ENCODE data around the gene UGT1A8.

Gene UGT1A8

GRCh38 chr2:233819884-233820773, 202.7 kb downstream of the UGT1A8 start:
- no peak for DNase-seq (ENCODE audit: low read depth)

- DNase-seq (ENCODE audit: low read depth) = no peak
Measured at GRCh38 chr2:233820774-233821105, 203.3 kb downstream of the UGT1A8 start.

GRCh38 chr2:233821196-233821595, 203.8 kb downstream of the UGT1A8 start:
- DNase-seq (ENCODE audit: low read depth) = no peak

- DNase-seq (ENCODE audit: low read depth) = no peak
Measured at GRCh38 chr2:233821709-233822100, 204.3 kb downstream of the UGT1A8 start.

- DNase-seq (ENCODE audit: low read depth) = no peak
Measured at GRCh38 chr2:233822101-233822771, 204.8 kb downstream of the UGT1A8 start.
